ENCODE measurements around the gene BIN1. TPM values are rescaled to one million over a fixed set of nuclear protein-coding genes. Genes with fewer than 3 reads are reported as not detected.

The BIN1 gene
- total and polyA plus RNA-seq, 2 donors (not counting 1 experiment from before 2014, with no cell fraction given), result 90.6 to 92.3 TPM

DNA sequence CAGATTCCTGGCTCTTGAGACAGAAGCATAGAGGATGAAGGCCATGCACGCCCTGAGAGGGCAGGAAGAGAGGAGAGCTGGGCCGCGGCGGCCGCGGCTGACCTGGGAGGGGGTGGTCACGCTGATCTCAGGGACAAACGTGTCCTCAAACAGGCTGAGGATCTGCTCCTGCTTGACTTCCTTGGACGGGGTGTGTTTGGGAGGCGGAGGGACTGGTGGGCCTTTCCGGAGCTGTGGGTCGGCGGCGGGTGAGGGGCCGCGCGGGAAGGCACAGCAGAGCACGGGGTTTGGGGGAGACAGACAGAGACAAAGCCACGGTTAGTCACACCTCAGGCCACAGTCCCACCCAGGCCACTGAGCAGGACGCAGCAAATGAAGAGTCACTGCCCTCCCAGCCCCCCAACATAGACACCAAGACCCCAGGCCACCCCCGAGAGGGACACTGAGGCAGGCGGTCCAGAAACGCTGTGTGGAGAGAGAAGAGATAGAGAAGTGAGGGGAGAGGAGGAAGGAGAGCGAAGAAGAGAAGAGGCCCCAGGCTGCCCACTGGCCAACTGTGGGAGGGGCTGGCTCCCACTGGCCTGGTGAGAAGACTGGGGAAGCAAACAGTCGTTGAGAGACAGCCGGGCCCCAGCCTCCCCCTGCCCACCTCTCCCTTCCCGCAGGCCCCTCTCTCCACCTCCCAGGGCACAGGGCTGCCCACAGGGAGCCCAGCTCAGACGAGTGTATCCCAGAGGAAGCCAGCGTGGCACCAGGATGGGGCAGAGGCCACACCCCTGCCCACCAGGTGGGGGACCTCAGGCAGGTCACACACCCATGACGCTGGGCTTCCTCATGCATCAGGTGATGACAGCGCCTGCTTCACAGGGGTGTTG is 49.3 kb downstream of the BIN1 start:
- CTCF ChIA-PET, result no interaction called here
- H4K20me1 ChIP-seq (ENCODE audit: control insufficient read depth, insufficient read depth, low read length, poor library complexity, severe bottlenecking), result peaks cover 62% of the 10 kb centered on the region
- Mint-ChIP-seq H3K9me3 (ENCODE audit: insufficient read depth) (no peaks in the 10 kb centered on the region), H3K4me1 (no peaks in the 10 kb centered on the region), H3K27me3 (no peaks in the 10 kb centered on the region), H3K4me3 (no peak overlapping the region), H3K27ac (no peak overlapping the region)
- no peak overlapping the region for H3K4me2 ChIP-seq (replicated peaks; ENCODE audit: low read depth, low read length, poor library complexity, severe bottlenecking)
- no peak overlapping the region for H3K27ac ChIP-seq (ENCODE audit: low read length in 2 of 2)
- no peak overlapping the region for H2AFZ ChIP-seq (ENCODE audit: insufficient read depth, low read depth, low read length, poor library complexity, severe bottlenecking)
- H3K9me3 ChIP-seq (ENCODE audit: control extremely low read depth in 1 of 3, control insufficient read depth in 2 of 3, insufficient read depth in 1 of 3, low read length in 2 of 3), result no peaks in the 10 kb centered on the region
- ATAC-seq (ENCODE audit: low read depth) (no peak), DNase-seq (no peak)
- H3K4me3 ChIP-seq (ENCODE audit: control extremely low read depth in 1 of 5, extremely low read depth in 1 of 5, insufficient read depth in 1 of 5, low read depth in 2 of 5, low read length in 4 of 5), result no peak overlapping the region
- no peaks in the 10 kb centered on the region for H3K27me3 ChIP-seq (replicated peaks in 1 of 4; ENCODE audit: control extremely low read depth in 1 of 4, control insufficient read depth in 3 of 4, insufficient read depth in 4 of 4, low read length in 3 of 4)
- peaks cover 0 to 63% of the 10 kb centered on the region in 2 experiments for H3K36me3 ChIP-seq (replicated peaks in 1 of 2; ENCODE audit: control extremely low read depth in 1 of 2, control insufficient read depth in 1 of 2, extremely low read depth in 1 of 2, insufficient read depth in 2 of 2, low read length in 1 of 2)
- no peak overlapping the region for H3K9ac ChIP-seq (ENCODE audit: low read length)
- 94% methylated on average over 24 of the region's 31 CpGs for WGBS (ENCODE audit: insufficient coverage)
- no peaks in the 10 kb centered on the region for H3K79me2 ChIP-seq (ENCODE audit: control insufficient read depth, insufficient read depth, low read length)
- TF ChIP-seq, protein P1, sequence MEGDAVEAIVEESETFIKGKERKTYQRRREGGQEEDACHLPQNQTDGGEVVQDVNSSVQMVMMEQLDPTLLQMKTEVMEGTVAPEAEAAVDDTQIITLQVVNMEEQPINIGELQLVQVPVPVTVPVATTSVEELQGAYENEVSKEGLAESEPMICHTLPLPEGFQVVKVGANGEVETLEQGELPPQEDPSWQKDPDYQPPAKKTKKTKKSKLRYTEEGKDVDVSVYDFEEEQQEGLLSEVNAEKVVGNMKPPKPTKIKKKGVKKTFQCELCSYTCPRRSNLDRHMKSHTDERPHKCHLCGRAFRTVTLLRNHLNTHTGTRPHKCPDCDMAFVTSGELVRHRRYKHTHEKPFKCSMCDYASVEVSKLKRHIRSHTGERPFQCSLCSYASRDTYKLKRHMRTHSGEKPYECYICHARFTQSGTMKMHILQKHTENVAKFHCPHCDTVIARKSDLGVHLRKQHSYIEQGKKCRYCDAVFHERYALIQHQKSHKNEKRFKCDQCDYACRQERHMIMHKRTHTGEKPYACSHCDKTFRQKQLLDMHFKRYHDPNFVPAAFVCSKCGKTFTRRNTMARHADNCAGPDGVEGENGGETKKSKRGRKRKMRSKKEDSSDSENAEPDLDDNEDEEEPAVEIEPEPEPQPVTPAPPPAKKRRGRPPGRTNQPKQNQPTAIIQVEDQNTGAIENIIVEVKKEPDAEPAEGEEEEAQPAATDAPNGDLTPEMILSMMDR (IDR thresholded peaks at IDR 0.05), result no peak
- TF ChIP-seq EZH2 (IDR thresholded peaks at IDR 0.05; ENCODE audit: borderline replicate concordance, insufficient read depth, low read depth, low read length, poor library complexity, severe bottlenecking), result no peak
- POLR2A ChIA-PET, result no interaction called here
- intact Hi-C loops (cut with micrococcal nuclease), result no loop called here
- H3K4me1 ChIP-seq (ENCODE audit: control insufficient read depth in 2 of 2, insufficient read depth in 2 of 2, low read length in 2 of 2), result no peaks in the 10 kb centered on the region

DNA sequence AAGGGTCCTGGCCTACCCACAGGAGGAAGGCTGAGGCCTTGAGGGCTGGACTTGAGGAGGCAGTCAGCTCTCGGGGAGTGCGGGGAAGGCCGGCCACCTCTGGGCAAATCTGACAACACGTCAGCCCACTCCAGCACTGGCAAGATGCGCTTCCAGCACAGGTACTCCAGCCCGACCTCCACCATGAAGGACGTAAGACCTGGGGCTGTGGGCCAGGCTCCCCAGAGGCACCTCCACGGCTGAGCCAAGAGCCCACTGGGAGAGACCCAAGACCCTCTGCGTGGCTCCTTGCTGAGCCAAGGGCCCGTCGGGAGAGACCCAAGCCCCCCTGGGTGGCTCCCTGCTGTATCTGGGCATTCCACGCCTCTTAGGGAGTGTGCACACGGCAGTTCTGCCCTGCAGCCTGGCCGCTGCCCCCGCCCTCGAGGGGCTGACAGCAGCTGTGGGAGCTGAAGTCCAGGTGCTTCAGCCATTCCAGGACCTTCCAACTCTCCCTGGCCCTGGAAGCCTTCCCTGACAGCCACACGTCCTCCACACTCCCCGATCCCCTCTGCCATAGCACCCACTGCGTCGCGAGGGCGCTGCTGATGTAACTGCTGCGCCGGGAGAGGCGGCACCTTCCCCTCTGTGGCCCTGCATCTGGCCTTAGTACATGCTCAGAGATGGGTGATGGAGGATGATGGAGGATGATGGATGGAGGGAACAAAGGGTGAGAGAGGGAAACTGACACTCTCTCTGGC is 50.2 kb downstream of the BIN1 start:
- ChIA-PET CTCF (no interaction called here), POLR2A (no interaction called here)
- H3K9me3 Mint-ChIP-seq (ENCODE audit: insufficient read depth), result no peaks in the 10 kb centered on the region
- Histone ChIP-seq H4K20me1 (ENCODE audit: control insufficient read depth, insufficient read depth, low read length, poor library complexity, severe bottlenecking) (peaks cover 55% of the 10 kb centered on the region), H3K27ac (ENCODE audit: low read length in 2 of 2) (no peak overlapping the region), H3K27me3 (replicated peaks in 1 of 4; ENCODE audit: control extremely low read depth in 1 of 4, control insufficient read depth in 3 of 4, insufficient read depth in 4 of 4, low read length in 3 of 4) (no peaks in the 10 kb centered on the region), H3K4me2 (replicated peaks; ENCODE audit: low read depth, low read length, poor library complexity, severe bottlenecking) (no peak overlapping the region), H2AFZ (ENCODE audit: insufficient read depth, low read depth, low read length, poor library complexity, severe bottlenecking) (no peak overlapping the region), H3K79me2 (ENCODE audit: control insufficient read depth, insufficient read depth, low read length) (no peaks in the 10 kb centered on the region), H3K9ac (ENCODE audit: low read length) (no peak overlapping the region), H3K9me3 (ENCODE audit: control extremely low read depth in 1 of 3, control insufficient read depth in 2 of 3, insufficient read depth in 1 of 3, low read length in 2 of 3) (no peaks in the 10 kb centered on the region), H3K4me3 (ENCODE audit: control extremely low read depth in 1 of 5, extremely low read depth in 1 of 5, insufficient read depth in 1 of 5, low read depth in 2 of 5, low read length in 4 of 5) (no peak overlapping the region), H3K4me1 (ENCODE audit: control insufficient read depth in 2 of 2, insufficient read depth in 2 of 2, low read length in 2 of 2) (no peaks in the 10 kb centered on the region), H3K36me3 (replicated peaks in 1 of 2; ENCODE audit: control extremely low read depth in 1 of 2, control insufficient read depth in 1 of 2, extremely low read depth in 1 of 2, insufficient read depth in 2 of 2, low read length in 1 of 2) (peaks cover 0 to 58% of the 10 kb centered on the region in 2 experiments)
- DNase-seq, result no peak
- ATAC-seq (ENCODE audit: low read depth), result no peak
- H3K4me1 Mint-ChIP-seq, result no peaks in the 10 kb centered on the region
- no peak for TF ChIP-seq EZH2 (IDR thresholded peaks at IDR 0.05; ENCODE audit: borderline replicate concordance, insufficient read depth, low read depth, low read length, poor library complexity, severe bottlenecking)
- TF ChIP-seq, protein P1 (IDR thresholded peaks at IDR 0.05), result no peak
- H3K27me3 Mint-ChIP-seq, result no peaks in the 10 kb centered on the region
- no peak overlapping the region for H3K27ac Mint-ChIP-seq
- 96% methylated on average over 16 of the region's 25 CpGs for WGBS (ENCODE audit: insufficient coverage)
- H3K4me3 Mint-ChIP-seq, result no peak overlapping the region
- intact Hi-C loops (cut with micrococcal nuclease), result no loop called here
